H1 (cell line): ENCODE data around the gene TFF2. TPM values are rescaled to one million over a fixed set of nuclear protein-coding genes. Genes with fewer than 3 reads are reported as not detected.

Experiments used
- RAD21 ChIP-seq, 2 experiments: IDR thresholded peaks in 1 of 2; conservative IDR thresholded peaks in 1 of 2; 2 replicates each; pipeline ENCODE4 v1.6.1; 2011; ENCODE audit warnings: low read depth in 2 of 2, low read length in 2 of 2, improper control_type of control experiment in 1 of 2, inconsistent platforms in 1 of 2, mild to moderate bottlenecking in 1 of 2, moderate library complexity in 1 of 2
- SIRT6 ChIP-seq: IDR thresholded peaks from one replicate; pipeline ENCODE4 v1.7.1; 2012; ENCODE audit warnings: low read length, inconsistent platforms
- SP2 ChIP-seq: IDR thresholded peaks from 2 replicates; pipeline ENCODE4 v1.6.1; 2012; ENCODE audit warnings: mild to moderate bottlenecking, low read length, inconsistent platforms
- SUZ12 ChIP-seq: fragments of 200-600 bp; sonication (generic); IDR thresholded peaks from 2 replicates; pipeline ENCODE4 v1.6.1; 2012; ENCODE audit warnings: mild to moderate bottlenecking, inconsistent platforms, low read length, moderate library complexity, mixed read lengths
- polyA plus RNA-seq, 7 experiments: library from polyadenylated mRNA; depleted of rRNA in 3 of 7; stranded (reverse) in 5 of 7; unstranded in 2 of 7; fragments of >200 nt in 5 of 7; fragments of 200-250 nt in 2 of 7; gene quantifications; 1 replicate in 5 of 7; 2 replicates in 1 of 7; 4 replicates in 1 of 7; pipeline versions ENCODE4 v1.2.1 to v1.2.3, GENCODE V29; 2011 to 2013; ENCODE audit warnings: missing spikeins in 2 of 7, mixed read lengths in 2 of 7
- total RNA-seq: library from RNA; stranded (reverse); fragmentation: NEBNext Ultra II Directional; extraction: Animal tissue kit (Norgen Biotek cat#: 25700); gene quantifications from 2 replicates; pipeline ENCODE4 v1.2.1, GENCODE V29; 2021

Gene TFF2
- total and polyA plus RNA-seq, 2 of the 8 experiments (the other 6 are each of a cell fraction or from before 2014, with no cell fraction given): not detected

GRCh38 chr21:42374864-42375499, 24.2 kb upstream of the TFF2 start (continued):
- no peak for TF ChIP-seq SUZ12
- TF ChIP-seq SP2: no peak
- no peak for TF ChIP-seq SIRT6
- no peak for TF ChIP-seq RAD21 (IDR thresholded peaks at IDR 0.05 in 1 of 2, conservative IDR thresholded peaks at IDR 0.05 in 1 of 2; ENCODE audit: low read depth in 2 of 2, low read length in 2 of 2)
